Activated gamma-delta T cell treated with anti-CD3 and anti-CD28 coated beads, Interleukin-2, amount 50 U/mL, for 16 hours (primary cell): Measurements from ENCODE around the gene THOC2.
"Not testable (repeated sequence)": the region's sequence is repeated elsewhere in the genome, so short reads cannot be mapped to it uniquely, and the experiment has no call there.

ENCODE experiments used
- DNase-seq: peaks from one replicate; pipeline ENCODE4 v3.0.0-alpha.2; 2020; ENCODE audit warnings: low read depth

THOC2 gene, protein sequence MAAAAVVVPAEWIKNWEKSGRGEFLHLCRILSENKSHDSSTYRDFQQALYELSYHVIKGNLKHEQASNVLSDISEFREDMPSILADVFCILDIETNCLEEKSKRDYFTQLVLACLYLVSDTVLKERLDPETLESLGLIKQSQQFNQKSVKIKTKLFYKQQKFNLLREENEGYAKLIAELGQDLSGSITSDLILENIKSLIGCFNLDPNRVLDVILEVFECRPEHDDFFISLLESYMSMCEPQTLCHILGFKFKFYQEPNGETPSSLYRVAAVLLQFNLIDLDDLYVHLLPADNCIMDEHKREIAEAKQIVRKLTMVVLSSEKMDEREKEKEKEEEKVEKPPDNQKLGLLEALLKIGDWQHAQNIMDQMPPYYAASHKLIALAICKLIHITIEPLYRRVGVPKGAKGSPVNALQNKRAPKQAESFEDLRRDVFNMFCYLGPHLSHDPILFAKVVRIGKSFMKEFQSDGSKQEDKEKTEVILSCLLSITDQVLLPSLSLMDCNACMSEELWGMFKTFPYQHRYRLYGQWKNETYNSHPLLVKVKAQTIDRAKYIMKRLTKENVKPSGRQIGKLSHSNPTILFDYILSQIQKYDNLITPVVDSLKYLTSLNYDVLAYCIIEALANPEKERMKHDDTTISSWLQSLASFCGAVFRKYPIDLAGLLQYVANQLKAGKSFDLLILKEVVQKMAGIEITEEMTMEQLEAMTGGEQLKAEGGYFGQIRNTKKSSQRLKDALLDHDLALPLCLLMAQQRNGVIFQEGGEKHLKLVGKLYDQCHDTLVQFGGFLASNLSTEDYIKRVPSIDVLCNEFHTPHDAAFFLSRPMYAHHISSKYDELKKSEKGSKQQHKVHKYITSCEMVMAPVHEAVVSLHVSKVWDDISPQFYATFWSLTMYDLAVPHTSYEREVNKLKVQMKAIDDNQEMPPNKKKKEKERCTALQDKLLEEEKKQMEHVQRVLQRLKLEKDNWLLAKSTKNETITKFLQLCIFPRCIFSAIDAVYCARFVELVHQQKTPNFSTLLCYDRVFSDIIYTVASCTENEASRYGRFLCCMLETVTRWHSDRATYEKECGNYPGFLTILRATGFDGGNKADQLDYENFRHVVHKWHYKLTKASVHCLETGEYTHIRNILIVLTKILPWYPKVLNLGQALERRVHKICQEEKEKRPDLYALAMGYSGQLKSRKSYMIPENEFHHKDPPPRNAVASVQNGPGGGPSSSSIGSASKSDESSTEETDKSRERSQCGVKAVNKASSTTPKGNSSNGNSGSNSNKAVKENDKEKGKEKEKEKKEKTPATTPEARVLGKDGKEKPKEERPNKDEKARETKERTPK (N-terminal part only)

DNA sequence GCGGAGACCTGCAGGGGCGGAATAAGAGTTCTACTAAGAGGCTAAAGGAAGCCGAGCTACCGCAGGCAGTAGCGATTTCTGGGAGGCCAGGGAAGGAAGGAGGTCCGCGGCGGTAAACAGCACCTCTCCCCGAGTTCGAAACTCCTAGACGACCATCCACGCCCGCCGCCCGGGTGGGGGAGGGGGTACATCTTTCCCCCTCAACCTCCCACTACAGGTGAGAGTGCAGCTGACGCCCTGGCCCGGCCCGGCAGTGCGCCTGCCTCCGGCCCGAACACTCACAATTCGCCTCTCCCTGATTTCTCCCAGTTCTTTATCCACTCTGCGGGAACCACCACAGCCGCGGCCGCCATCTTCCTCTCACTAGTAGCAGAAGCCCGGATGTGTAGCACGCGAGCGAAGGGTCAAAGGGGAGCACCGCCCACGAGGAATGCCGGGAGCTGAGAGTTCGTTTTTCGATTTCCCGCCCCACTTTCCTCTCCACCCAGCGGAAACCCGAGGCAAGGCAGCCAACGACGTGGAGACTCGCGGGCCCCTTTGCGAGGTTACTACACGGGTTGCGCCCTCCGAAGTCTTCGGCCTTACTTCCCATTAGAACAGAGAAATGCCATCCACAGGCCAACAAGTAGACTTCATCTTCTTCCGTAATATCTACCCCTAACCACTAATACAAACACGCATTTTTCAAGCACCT is at the start of gene THOC2:
Gene THOC2 (minus strand): TSS at position 383 of the 694 bp plus-strand sequence. CDS start 30 bp downstream, at position 353.
- peak; percentile 55 for DNase-seq

DNA sequence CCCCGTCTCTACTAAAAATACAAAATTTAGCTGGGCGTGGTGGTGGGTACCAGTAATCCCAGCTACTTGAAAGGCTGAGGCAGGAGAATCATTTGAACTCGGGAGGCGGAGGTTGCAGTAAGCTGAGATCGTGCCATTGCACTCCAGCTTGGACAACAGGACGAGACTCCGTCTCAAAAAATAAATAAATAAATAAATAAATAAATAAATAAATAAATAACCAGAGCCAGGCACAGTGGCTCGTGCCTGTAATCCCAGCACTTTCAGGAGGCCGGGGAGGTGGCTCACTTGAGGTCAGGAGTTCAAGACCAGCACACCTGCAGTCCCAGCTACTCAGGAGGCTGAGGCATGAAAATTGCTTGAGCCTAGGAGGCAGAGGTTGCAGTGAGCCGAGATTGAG is 48.9 kb upstream of the THOC2 start:
- not testable (repeated sequence) for DNase-seq

DNA sequence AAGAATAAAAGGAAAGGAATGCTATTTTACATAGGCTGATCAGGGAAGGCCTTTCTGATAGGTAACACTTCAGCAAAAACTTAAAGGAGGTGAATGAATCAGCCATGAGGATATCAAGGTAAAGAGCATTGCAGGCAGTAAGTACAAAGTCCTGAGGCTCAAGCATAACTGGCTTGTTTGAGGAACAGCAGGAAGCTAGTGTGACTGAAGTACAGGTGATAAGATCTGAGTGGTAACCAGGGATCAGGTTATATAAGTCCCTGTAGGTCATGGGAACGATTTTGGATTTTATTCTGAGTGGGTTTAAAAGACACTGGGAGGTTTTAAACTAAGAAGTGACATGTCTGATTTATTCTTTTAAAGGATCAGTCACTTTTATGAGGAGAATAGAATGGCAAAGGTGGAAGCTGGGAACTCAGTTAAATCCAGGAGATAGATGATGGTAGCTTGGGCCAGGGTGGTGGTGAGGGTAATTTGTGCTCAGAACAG is 47.1 kb upstream of the THOC2 start:
- no peak for DNase-seq

DNA sequence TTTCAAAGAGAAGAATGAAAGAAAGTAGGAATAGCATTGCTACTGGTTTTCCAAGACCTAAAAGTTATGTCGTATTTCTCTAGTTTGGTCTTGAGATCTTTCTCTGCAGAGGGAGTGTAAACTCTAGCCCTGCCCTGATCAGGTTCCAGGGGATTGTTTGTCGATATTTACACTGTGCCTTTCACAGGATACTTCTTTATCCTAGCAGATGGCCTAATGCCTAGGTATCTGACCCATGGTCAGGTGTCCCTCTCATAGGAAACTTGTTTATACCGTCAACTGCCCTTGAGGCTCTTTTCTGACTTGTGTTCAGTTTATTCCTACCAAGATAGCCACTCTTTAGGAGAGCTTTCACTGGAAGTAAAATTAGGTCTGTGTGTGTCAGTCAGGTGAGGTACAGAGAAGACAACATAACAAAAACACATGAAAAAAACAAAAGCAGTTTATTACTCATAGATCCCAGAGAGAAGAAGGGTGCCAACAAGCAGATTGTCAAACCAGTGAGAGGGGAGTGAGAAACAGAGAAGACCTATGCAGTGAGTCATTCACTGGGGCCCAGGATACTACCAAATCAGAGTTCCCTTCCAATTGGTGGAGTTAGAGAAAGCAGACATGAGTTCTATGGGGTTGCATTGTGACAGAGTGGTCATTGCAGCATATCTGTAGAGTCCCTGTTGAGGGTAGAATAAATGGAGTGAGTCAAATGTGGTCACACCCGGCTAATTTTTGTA is 40.6 kb upstream of the THOC2 start:
- no peak for DNase-seq

DNA sequence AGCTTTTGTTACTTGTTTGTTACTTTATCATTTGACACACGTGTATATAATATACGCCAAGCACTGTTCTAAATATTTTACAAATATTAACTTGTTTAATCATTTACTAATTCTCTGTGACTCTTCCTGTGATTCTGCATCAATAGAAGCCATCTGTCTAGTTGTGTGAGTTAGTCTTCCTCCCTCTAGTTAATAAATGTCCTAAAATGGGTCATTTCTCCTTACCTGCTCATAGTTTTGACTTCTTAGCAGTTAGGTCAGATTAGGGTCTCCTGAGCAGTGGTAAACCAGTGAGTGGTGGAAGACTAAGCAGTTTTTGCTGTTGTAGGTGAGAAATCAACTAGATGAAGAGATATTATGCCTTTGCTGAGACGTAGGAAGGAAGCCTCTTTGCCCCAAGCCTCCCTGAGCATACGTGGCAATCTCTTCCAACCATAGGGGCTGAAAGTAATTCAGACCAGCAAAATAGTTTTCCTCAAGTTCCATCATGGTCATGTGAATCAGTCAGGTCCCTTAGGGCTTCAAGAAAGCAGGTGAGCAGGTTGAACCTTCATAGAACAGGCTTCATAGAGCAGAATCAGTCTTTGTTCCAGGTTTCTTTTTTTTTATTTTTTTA is 38.7 kb upstream of the THOC2 start:
- no peak for DNase-seq

DNA sequence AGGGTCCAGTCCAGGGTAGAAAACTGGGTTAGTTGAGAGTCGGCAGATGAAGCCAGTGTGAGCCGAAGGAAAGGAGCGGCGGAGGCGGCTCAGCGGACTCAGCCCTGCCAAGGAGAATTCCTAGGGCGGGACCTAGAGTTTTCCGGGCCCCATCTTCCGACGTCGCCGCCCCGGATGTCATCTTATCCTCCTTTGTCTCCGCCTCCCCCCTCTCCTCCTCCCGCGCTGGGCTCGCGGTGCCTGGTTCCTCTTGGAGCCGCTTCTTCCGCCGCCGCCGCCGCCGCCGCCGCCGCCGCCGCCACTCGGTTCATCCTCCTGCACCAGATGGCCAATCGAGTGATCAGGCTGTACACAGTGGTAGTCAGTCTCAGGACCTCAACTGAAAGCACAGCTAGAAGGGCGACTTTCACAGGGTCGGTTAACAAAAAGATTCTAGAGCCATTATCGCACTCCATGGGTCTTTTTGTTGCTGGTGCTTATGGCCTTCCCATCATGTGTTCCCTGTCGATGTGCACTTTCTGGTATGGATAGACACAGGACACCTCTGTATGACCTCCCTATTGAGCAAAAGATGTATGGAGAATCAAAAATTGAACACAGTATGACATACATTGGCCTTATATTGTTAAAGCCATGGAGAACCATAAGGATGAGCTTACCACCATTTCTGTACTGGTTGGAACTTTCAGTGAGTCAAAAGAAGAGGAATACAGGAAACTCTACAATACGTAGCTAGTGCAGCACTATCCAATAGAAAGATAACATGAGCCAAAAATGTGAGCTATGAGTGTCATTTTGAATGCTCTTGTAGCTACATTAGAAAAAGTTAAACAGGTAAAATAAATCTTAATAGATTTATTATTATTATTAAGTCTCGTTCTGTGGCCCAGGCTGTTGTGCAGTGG is 32.4 kb upstream of the THOC2 start:
- peak; percentile 7 for DNase-seq

DNA sequence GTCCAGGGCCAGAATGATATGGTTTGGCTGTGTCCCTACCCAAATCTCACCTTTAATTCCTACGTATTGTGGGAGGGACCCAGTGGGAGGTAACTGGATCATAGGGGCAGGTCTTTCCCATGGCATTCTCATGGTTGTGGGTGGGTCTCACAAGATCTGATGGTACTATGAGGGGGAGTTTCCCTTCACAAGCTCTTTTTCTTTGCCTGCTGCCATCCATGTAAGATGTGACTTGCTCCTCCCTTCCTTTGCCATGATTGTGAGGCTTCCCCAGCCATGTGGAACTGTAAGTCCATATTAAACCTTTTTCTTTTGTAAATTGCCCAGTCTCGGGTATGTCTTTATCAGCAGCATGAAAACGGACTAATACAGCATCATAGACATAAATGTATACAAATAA is 27.0 kb upstream of the THOC2 start:
- not testable (repeated sequence) for DNase-seq

DNA sequence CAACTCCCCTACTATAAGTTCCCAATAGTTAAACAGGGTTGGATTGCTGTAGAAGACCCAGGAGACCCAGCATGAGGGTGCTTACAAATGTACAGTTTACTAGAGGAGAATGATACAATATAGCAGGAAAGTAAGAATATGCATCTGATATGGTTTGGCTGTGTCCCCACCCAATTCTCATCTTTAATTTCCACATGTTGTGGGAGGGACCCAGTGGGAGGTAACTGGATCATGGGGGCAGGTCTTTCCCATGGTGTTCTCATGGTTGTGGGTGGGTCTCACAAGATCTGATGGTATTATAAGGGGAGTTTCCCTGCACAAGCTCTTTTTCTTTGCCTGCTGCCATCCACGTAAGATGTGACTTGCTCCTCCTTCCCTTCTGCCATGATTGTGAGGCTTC is 24.9 kb upstream of the THOC2 start:
- not testable (repeated sequence) for DNase-seq

DNA sequence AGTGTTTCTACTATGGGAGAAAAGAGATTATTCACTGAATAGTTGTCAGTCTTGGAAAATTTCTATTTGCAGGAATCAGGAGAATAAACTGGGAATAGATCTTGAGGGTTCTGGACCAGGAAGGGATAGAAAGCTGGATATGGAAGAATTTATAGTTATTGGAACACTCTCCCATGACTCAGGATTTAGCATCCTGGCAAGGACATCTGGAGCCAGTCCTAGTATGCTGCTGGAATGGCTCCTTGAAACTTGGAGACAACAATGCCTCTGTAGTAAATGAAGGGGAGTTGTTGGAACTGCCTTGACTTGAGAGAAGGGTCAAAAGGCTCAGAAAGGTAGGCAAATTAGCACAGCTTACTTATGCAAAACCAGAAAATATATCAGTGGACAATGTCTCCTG is 23.5 kb upstream of the THOC2 start:
- DNase-seq, result no peak

DNA sequence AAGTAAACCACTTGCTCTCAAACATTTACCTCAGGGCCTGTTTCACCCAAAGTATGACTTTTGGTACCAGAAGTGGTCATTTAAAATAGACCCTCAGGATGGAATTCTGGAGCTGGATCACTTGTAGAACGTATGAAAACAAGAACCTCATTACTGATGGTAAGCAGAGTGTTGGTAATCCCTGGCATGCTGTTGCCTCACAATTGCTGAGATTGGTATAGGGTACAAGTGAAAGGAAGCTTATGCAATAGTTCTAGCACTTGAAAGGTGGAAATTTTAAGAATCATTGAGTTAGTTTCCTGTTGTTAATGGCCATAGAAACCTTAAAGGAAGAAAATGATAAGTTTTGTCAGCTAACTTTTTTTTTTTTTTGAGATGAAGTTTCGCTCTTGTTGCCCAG is 22.3 kb upstream of the THOC2 start:
- no peak for DNase-seq

DNA sequence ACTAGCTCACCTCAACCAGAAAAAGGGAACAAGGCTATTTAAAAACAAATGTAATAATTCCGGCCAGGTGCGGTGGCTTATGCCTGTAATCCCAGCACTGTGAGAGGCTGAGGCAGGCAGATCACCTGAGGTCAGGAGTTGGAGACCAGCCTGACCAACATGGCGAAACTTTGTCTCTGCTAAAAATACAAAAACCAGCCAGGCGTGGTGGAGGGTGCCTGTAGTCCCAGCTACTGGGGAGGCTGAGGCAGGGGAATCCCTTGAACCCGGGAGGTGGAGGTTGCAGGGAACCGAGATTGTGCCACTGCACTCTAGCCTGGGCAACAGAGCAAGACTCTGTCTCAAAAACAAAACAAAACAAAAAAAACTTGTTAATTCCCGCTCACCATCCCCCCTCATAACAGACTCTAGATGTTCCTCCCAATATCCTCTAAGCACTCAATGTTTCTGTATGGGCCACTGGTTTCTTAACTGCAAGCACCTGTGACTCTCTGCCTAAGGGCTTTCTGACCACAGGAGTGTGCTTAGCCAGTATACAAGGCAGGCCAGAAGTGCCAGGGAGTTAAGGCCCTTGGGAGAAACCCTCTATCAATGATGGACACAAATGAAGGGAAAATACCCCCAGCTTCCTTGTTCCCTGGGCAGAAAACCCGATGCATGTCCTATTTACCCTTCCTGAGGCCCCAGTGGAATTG is 21.0 kb upstream of the THOC2 start:
- DNase-seq, result no peak

DNA sequence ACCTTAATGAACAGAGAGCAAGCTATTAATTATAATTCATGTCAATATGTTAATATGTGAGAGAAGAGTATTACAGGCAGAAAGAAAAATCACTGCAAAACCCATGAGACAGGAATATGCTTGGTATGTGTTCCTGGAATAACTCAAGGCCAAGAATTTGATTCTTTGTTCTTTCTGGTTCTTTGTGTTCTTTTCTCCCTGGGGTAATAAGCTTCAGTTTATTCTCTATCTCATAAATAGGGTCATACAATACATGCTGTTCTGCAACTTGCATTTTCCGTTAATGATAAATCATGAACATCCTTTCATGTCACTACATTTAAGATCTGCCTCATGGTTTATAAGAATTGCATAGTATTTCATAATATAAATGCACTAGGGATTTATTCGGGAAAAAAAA is 16.8 kb upstream of the THOC2 start:
- no peak for DNase-seq

DNA sequence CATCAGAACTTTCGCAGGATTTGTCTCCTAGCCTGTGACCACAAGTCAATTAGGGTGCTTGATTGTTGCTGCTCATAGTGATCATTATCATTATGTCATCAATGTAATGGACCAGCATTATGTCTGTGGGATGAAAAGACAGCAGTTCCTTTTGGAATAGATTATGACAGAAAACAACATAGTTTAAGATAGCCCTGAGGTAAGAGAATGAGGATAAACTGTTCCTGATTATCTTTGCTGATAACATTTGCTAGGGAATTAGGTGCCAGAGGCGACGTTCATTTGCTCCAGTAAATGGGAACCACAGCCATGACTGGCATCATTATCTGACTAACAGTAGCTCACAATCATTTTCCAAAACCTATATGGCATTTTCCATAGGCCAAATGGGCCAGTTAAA is 12.7 kb upstream of the THOC2 start:
- DNase-seq, result no peak

DNA sequence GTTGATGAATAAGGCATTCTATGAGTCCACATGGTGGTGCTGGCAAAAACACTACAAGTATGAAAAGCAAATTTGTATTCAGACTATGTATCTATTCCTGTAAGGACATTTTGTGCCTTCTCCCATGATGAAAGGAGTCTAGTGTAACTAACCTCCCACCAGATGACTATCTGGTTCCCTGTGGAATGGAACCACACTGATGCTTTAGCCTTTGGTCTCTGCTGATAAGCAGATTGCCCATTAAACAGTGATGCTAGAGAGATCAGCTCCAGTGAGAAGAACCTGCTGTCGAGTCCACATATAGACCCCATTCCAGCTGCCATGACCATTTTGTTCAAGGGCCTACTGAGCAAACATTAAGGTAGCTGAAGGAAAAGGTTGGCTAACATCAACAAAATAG is 10.5 kb upstream of the THOC2 start:
- no peak for DNase-seq

DNA sequence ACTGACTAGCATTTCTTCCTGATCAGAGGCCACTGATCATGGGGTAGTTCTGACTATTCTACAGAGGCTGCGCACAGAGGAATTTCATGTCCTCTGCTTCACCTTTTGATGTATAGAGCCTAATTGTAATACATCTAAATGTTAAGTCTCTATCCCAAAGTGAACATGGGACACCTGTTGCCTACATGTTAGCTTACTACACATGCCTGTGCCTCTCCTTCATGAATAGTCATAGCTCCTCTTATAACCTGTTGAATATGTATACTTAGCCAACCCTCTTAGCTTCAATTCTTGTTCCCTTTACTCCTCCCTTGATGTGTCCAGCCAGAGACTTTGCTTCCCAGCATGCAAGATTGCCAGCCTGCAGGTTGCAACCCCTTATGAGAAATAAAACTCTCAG is 9.6 kb upstream of the THOC2 start:
- DNase-seq, result no peak

DNA sequence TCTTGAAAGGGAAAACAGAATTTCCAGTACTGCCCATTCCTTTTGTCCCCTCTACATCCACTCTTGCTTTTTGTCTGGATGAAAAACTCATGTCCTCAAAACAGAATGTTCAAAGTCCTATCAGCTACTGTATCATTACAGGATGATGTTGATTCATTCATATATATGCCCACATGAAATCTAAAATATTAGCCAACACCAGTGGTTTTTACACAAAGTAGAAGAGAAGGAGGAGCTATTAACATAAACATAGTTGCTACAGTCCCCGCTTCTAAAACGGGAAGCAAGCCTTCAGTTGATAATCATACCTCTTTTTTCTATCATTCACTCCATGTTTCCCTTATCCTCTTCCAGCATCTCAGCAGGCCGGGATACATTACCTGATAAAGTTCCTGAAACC is 7.7 kb upstream of the THOC2 start:
- no peak for DNase-seq

DNA sequence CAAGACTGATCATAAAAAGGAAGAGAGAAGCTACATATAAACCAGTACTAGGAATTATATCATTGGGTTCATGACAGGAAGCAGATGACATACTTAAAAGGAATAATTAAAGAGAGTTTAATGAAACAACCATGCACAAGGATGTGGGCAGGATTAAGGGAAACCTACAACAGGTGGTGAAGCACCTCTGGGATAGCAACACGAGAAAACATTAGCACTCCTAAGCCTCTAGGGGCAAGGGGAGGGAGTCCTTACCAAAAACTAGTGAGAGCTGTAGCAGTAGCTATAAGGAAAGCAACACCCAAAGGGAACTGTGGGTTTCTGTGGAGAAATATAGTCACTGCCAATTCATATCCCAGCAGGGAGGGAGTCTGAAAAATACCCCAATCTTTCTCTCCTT is 7.2 kb upstream of the THOC2 start:
- DNase-seq, result no peak

DNA sequence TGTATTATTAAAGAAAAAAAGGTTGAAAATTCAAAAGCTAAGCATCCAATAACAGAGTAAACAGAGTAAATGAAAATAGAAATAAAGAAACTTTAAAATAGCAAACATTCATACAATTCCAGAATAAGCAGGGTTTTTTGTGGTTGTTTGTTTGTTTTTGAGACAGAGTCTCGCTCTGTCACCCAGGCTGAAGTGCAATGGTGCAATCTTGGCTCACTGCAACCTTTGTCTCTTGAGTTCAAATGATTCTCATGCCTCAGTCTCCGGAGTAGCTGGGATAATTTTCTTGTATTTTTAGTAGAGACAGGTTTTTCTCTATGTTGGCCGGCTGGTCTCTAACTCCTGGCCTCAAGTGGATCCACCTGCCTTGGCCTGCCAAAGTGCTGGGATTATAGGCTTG is 6.6 kb upstream of the THOC2 start:
- no peak for DNase-seq
